Naive thymus-derived CD8-positive, alpha-beta T cell (primary cell): Measurements from ENCODE around the gene GPR33. TPM values are rescaled to one million over a fixed set of nuclear protein-coding genes. Genes with fewer than 3 reads are reported as not detected.
A peak's percentile ranks its signal among the peaks of the same experiment; 100 is the strongest.
"Not testable (repeated sequence)": the region's sequence is repeated elsewhere in the genome, so short reads cannot be mapped to it uniquely, and the experiment has no call there.

Experiments
- ATAC-seq, 2 donors: fragments of 150-1000 bp; cut with Tn5 transposase in 1 of 2; sonication (Bioruptor Pico), chemical (Tn5 transposase) in 1 of 2; 1 replicate in 1 of 2; 2 replicates in 1 of 2; pipeline ENCODE4 v1.10.0; 2021; ENCODE audit warnings: mild to moderate bottlenecking in 2 of 2, moderate library complexity in 2 of 2
- POLR2A ChIA-PET: fragments of 350-600 bp; sonication (Branson Sonifier 250); formaldehyde crosslinking; loops from one replicate; lab custom pipeline; 2021; ENCODE audit warnings: antibody characterized with exemption; lab: Charles Lee
- DNase-seq, 10 donors: peaks; one replicate each; pipeline versions ENCODE4 v3.0.0 to v3.0.0-alpha.2; 2020 to 2022
- H3K27ac Mint-ChIP-seq, 10 donors: one replicate each; pipeline ENCODE4 v1.8.0; 2020 to 2022; ENCODE audit warnings: mild to moderate bottlenecking in 10 of 10, mixed read lengths in 10 of 10, moderate library complexity in 4 of 10, inconsistent platforms in 1 of 10
- H3K27me3 Mint-ChIP-seq, 5 donors: one replicate each; pipeline ENCODE4 v1.8.0; 2021 to 2022; ENCODE audit warnings: mixed read lengths in 5 of 5
- H3K36me3 Mint-ChIP-seq, 3 donors: one replicate each; pipeline ENCODE4 v1.8.0; 2020 to 2022; ENCODE audit warnings: mixed read lengths in 3 of 3, mild to moderate bottlenecking in 2 of 3, inconsistent platforms in 1 of 3
- H3K4me1 Mint-ChIP-seq, 4 donors: one replicate each; pipeline ENCODE4 v1.8.0; 2021 to 2022; ENCODE audit warnings: mixed read lengths in 4 of 4
- H3K4me3 Mint-ChIP-seq, 10 donors: one replicate each; pipeline ENCODE4 v1.8.0; 2020 to 2022; ENCODE audit warnings: mild to moderate bottlenecking in 10 of 10, mixed read lengths in 10 of 10, moderate library complexity in 6 of 10, inconsistent platforms in 1 of 10
- H3K9me3 Mint-ChIP-seq, 9 donors: one replicate each; pipeline ENCODE4 v1.8.0; 2020 to 2022; ENCODE audit warnings: mixed read lengths in 9 of 9, mild to moderate bottlenecking in 3 of 9, inconsistent platforms in 1 of 9, moderate library complexity in 1 of 9
- polyA plus RNA-seq, 3 donors: library from polyadenylated mRNA; unstranded; fragments of 300-500 nt; fragmentation: Illumina TruSeq; gene quantifications; one replicate each; pipeline ENCODE4 v1.2.3, GENCODE V29; 2021
- total RNA-seq, 8 experiments: library from RNA in 2 of 8; stranded (reverse) in 2 of 8; gene quantifications; one replicate each; pipeline ENCODE4 v1.2.3 and lab custom pipeline; 2021 to 2026

The GPR33 gene
- total and polyA plus RNA-seq, 5 experiments from 2014 or later: not detected

GRCh38 chr14:31456841-31457664, 30.8 kb downstream of the GPR33 start, which contains the start of gene DTD2:
Gene DTD2, minus strand, starts transcription at chr14:31457506. Its CDS starts 113 bp downstream, at chr14:31457393.
- peak; percentile 95 to 97 for ATAC-seq
- peaks cover 11 to 43% (median 37%) of the 10 kb centered on the region in 4 donors for H3K4me1 Mint-ChIP-seq
- H3K27me3 Mint-ChIP-seq: peaks cover 0 to 5% (median 0%) of the 10 kb centered on the region in 5 donors
- H3K9me3 Mint-ChIP-seq: no peaks in the 10 kb centered on the region
- peaks cover 0 to 10% (median 0%) of the 10 kb centered on the region in 3 donors for H3K36me3 Mint-ChIP-seq
- peak within 1 kb of the TSS; percentile 86 to 98 (median 96) for H3K4me3 Mint-ChIP-seq
- POLR2A ChIA-PET: interaction anchor here (0.7 to 2.1 kb wide), 7 partner anchors 15 to 746 kb away, joined by 3 to 16 read pairs (median 7); partner anchors contain the start of genes ARHGAP5, HEATR5A, HECTD1 and RNU6-8
- H3K27ac Mint-ChIP-seq: peak within 1 kb of the TSS; percentile 92 to 98 (median 96)
- peak; percentile 84 to 94 (median 88) for DNase-seq

DNA sequence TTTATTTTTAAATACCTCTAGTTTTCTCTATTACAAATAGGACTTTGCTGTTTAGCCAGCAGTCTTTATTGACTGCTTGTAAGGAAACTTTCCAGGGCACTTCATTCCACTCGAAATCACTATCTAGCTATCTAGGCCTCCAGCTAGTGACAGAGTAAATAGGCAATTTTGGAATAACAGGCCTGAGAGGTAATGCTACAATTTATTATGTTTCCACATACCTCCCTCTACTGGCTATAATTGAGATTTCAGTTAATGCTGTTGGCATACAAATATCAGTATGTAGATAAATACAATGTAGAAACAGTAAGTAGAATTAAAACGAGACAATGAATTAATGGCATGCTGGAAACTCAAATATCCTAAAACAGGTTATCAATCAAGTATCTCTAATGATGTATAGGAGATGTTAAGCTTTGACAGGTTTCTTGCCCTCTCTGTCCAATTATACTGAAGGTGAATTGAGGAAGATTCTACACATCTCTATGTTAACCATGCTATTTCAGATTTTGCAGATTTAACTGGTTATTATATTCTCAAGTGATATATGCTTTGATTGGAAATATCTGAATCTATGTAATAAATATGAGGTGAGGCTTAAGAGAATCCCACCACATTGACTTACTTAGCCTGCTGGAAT, 37.7 kb downstream of the GPR33 start:
- peak; percentile 30 to 35 for ATAC-seq
- POLR2A ChIA-PET: no interaction called here
- Mint-ChIP-seq H3K4me3 (no peak overlapping the region), H3K27ac (no peak overlapping the region), H3K27me3 (no peaks in the 10 kb centered on the region), H3K9me3 (no peaks in the 10 kb centered on the region), H3K36me3 (peaks cover 4 to 63% (median 18%) of the 10 kb centered on the region in 3 donors), H3K4me1 (peaks cover 5 to 11% (median 7%) of the 10 kb centered on the region in 4 donors)
- peak in 1 of 10 donors; percentile 3 for DNase-seq

DNA sequence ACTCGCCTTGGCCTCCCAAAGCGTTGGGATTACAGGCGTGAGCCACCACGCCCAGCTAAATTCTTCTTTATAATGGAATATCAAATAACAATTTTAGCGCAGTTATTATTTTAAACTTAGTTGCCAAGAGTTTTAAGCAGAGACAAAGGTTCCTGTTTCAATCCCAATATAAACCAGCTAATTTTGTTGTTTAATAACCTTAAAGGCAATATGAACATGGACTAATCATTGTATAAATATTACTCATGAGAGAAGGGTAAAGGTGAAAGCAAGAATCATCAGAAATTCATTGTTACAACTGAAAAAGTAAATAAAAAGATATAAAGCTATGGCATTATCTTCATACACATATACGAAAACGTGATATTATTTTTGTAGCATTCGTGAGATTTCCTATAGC, 38.7 kb downstream of the GPR33 start:
- no peaks in the 10 kb centered on the region for H3K27me3 Mint-ChIP-seq
- POLR2A ChIA-PET: no interaction called here
- H3K36me3 Mint-ChIP-seq: peaks cover 6 to 64% (median 20%) of the 10 kb centered on the region in 3 donors
- H3K4me3 Mint-ChIP-seq: no peak overlapping the region
- DNase-seq (no peak), ATAC-seq (no peak)
- no peak overlapping the region for H3K27ac Mint-ChIP-seq
- peaks cover 0 to 4% (median 3%) of the 10 kb centered on the region in 4 donors for H3K4me1 Mint-ChIP-seq
- peaks cover 0 to 3% (median 0%) of the 10 kb centered on the region in 9 donors for H3K9me3 Mint-ChIP-seq

- no peaks in the 10 kb centered on the region for H3K27me3 Mint-ChIP-seq
- DNase-seq (no peak), ATAC-seq (no peak)
- POLR2A ChIA-PET: no interaction called here
- no peak overlapping the region for H3K4me3 Mint-ChIP-seq
- H3K36me3 Mint-ChIP-seq: peaks cover 9 to 45% (median 18%) of the 10 kb centered on the region in 3 donors
- no peaks in the 10 kb centered on the region for H3K4me1 Mint-ChIP-seq
- peaks cover 0 to 6% (median 0%) of the 10 kb centered on the region in 9 donors for H3K9me3 Mint-ChIP-seq
- no peak overlapping the region for H3K27ac Mint-ChIP-seq
These were observed 42.1 kb downstream of the GPR33 start for GRCh38 chr14:31445703-31446102.

DNA sequence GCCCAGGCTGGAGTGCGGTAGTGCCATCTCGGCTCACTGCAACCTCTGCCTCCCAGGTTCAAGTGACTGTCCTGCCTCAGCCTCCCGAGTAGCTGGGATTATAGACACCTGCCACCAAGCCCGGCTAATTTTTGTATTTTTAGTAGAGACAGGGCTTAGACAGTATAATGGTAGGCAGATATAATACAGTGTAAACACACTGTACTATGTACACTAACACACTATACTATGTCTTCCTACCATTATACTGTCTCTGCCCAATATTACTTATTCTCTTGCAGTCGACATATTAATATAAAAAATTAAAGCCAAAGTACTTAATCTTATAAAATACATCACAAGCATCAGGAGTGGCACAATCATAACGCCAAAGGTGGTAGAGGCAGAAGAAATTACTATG, 45.6 kb downstream of the GPR33 start:
- POLR2A ChIA-PET: interaction anchor here (1.1 kb wide), 1 partner anchor 14 kb away, joined by 3 read pairs; no protein-coding TSS in a partner anchor
- H3K4me3 Mint-ChIP-seq: no peak overlapping the region
- peak overlapping the region in 1 of 10 donors; percentile 6 for H3K27ac Mint-ChIP-seq
- H3K36me3 Mint-ChIP-seq: peaks cover 5 to 32% (median 13%) of the 10 kb centered on the region in 3 donors
- no peak for DNase-seq
- H3K4me1 Mint-ChIP-seq: no peaks in the 10 kb centered on the region
- H3K27me3 Mint-ChIP-seq: no peaks in the 10 kb centered on the region
- peaks cover 0 to 6% (median 0%) of the 10 kb centered on the region in 9 donors for H3K9me3 Mint-ChIP-seq
- no peak for ATAC-seq

DNA sequence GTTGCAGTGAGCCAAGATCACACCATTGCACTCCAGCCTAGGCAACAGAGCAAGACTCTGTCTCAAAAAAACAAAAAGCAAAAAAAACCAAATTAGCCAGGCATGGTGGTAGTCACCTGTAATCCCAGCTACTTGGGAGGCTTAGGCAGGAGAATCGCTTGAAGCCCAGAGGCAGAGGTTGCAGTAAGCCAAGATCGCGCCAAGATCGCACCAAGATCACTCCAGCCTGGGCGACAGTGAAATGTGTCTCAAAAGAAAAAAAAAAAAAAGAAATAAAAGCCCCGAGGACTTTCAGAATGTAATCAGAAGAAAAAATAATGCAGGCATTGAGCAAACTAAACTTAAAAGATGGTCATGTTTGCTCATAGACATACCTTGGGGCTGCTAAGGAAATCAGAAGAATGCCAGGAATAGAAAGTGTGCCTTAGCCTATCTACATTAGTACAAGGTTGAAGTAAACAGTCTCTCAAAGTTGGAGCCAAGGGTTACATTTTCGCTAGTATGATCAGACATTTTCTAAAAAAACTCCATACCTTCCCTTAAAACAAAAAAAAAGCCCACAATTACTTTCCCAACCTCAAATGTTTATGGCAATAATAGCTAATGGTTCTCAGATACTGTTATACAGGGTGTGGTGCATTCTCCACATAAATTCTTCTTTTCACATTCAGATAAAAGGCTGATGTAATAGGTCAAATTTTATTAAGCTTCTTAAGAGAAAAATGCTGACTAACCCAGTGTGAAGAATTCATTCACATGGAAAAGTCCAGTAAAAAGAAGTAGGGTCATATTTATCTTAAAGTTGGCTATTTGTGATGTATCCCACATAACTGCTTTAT, 46.3 kb downstream of the GPR33 start:
- Mint-ChIP-seq H3K4me1 (no peaks in the 10 kb centered on the region), H3K4me3 (no peak overlapping the region), H3K27ac (no peak overlapping the region), H3K36me3 (peaks cover 5 to 29% (median 13%) of the 10 kb centered on the region in 3 donors), H3K27me3 (no peaks in the 10 kb centered on the region), H3K9me3 (peaks cover 0 to 6% (median 0%) of the 10 kb centered on the region in 9 donors)
- ATAC-seq (no peak), DNase-seq (no peak)
- POLR2A ChIA-PET: interaction anchor here (1.1 kb wide), 1 partner anchor 15 kb away, joined by 3 read pairs; no protein-coding TSS in a partner anchor

- no peak overlapping the region for H3K27ac Mint-ChIP-seq
- no peak overlapping the region for H3K4me3 Mint-ChIP-seq
- H3K4me1 Mint-ChIP-seq: peaks cover 0 to 6% (median under 1%) of the 10 kb centered on the region in 4 donors
- H3K9me3 Mint-ChIP-seq: peaks cover 0 to 6% (median 0%) of the 10 kb centered on the region in 9 donors
- no peaks in the 10 kb centered on the region for H3K27me3 Mint-ChIP-seq
- no peak for ATAC-seq
- POLR2A ChIA-PET: no interaction called here
- H3K36me3 Mint-ChIP-seq: peaks cover 5 to 19% (median 6%) of the 10 kb centered on the region in 3 donors
- no peak for DNase-seq
These were observed 47.6 kb downstream of the GPR33 start for GRCh38 chr14:31440280-31440679.

GRCh38 chr14:31439561-31439960, 48.3 kb downstream of the GPR33 start:
- peak overlapping the region in 1 of 10 donors; percentile 38 for H3K27ac Mint-ChIP-seq
- POLR2A ChIA-PET: interaction anchor here (1.7 kb wide), 1 partner anchor 22 kb away, joined by 4 read pairs; no protein-coding TSS in a partner anchor
- ATAC-seq: no peak
- peaks cover 5 to 18% (median 6%) of the 10 kb centered on the region in 3 donors for H3K36me3 Mint-ChIP-seq
- H3K9me3 Mint-ChIP-seq: peaks cover 0 to 6% (median 0%) of the 10 kb centered on the region in 9 donors
- H3K4me3 Mint-ChIP-seq: no peak overlapping the region
- H3K4me1 Mint-ChIP-seq: peaks cover 0 to 6% (median 1%) of the 10 kb centered on the region in 4 donors
- no peaks in the 10 kb centered on the region for H3K27me3 Mint-ChIP-seq
- no peak for DNase-seq

- DNase-seq, ATAC-seq, POLR2A ChIA-PET, H3K4me3 Mint-ChIP-seq, H3K27ac Mint-ChIP-seq, H3K4me1 Mint-ChIP-seq, H3K9me3 Mint-ChIP-seq, H3K27me3 Mint-ChIP-seq: not testable (repeated sequence)
- peaks cover 3 to 16% (median 4%) of the 10 kb centered on the region in 3 donors for H3K36me3 Mint-ChIP-seq
These were observed 50.7 kb downstream of the GPR33 start for GRCh38 chr14:31437045-31437691.

- H3K4me1 Mint-ChIP-seq: peaks cover 0 to 6% (median 2%) of the 10 kb centered on the region in 4 donors
- no peaks in the 10 kb centered on the region for H3K27me3 Mint-ChIP-seq
- peaks cover 8 to 21% (median 8%) of the 10 kb centered on the region in 3 donors for H3K36me3 Mint-ChIP-seq
- ATAC-seq: no peak
- peaks cover 0 to 10% (median 3%) of the 10 kb centered on the region in 9 donors for H3K9me3 Mint-ChIP-seq
- POLR2A ChIA-PET: no interaction called here
- H3K27ac Mint-ChIP-seq: no peak overlapping the region
- no peak for DNase-seq
- no peak overlapping the region for H3K4me3 Mint-ChIP-seq
These were observed 52.6 kb downstream of the GPR33 start for GRCh38 chr14:31435276-31435675.
